NCI-H82 treated with DMSO at 0.1 percent for 48 hours (cell line): ENCODE data around the gene CEPT1.
"Not testable (repeated sequence)": the region's sequence is repeated elsewhere in the genome, so short reads cannot be mapped to it uniquely, and the experiment has no call there.

Experiments used
- DNase-seq: peaks from one replicate; lab custom pipeline; 2025; ENCODE audit not compliant: unreplicated experiment; lab: John Stamatoyannopoulos, UW

The CEPT1 gene

DNA sequence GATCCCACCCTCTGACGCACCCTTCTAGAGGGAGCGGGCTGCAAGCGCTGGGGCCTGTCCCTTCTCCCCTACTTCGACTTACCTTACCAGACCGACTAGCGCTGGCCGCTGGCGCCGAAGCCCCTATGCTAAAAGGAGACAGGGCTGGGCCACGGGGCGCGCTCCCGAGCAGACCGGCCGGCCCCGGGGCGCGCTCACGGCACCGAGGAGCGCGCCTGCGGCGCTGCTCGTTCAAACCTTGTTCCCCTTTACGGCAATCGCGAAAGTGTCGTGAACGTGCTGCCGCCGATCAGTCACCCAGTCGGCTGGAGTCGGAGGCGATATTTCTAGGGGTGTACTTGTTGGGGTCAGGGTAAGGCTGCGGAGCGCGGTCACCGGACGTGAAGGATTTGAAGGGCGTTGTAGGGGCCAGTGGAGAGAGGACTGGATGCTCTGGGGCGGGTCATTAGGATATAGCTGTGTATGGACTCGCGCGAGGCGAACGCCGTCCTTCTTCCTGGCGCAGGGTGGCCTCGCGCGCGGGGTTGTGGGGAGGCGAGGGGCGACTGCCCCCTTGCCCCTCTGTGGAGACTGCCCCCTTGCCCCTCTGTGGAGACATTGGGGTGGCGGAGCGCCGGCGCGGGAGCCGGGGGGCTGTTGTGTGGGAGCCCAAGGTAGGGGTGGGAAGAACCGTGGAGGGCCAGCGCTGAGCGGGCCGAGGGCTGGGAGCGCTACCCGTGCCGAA, at the start of gene CEPT1, which contains the start of gene DRAM2:
TSS of gene CEPT1 (plus strand) at position 268 of the 724 bp plus-strand sequence. CDS start 7,492 bp downstream, outside the sequence.
TSS of gene DRAM2 (minus strand) at position 138 of the 724 bp plus-strand sequence. CDS start 8,539 bp downstream, outside the sequence.
- peak; percentile 74 for DNase-seq

GRCh38 chr1:111095421-111095820, 44.6 kb upstream of the CEPT1 start:
- DNase-seq = not testable (repeated sequence)

DNA sequence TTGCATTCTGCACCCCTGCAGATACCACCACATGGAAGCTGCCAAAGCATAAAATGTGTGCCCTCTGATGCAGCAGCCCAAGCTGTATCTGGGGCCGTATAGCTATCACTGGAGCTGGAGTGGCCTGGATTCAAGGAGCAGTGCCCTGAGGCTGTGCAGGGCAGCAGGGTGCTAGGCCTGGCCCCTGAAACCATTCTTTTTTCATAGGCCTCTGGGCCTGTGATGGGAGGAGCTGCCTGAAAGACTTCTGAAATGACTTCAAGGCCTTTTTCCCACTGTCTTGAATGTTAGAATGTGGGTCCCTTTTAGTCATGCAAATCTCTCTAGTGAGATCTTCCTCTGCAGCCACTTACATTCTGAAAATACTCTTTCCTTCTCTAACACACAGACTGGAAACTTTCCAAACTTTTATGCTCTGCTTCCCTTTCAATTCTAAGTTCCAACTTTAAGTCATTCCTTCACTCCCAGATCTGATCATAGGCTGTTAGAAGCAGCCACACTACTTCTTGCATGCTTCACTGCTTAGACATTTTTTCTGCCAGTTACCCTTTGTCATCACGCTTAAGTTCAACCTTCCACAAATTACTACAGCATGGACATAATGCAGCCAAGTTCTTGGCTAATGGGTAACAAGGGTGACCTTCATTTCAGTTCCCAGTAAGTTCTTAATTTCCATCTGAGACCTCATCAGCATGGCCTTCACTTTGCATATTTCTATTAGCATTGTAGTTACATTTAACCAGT, 42.5 kb upstream of the CEPT1 start:
- no peak for DNase-seq

GRCh38 chr1:111099289-111099688, 40.7 kb upstream of the CEPT1 start:
- DNase-seq = no peak

- DNase-seq = no peak
Measured at GRCh38 chr1:111101854-111102642, 38.0 kb upstream of the CEPT1 start.

GRCh38 chr1:111104981-111105380, 35.0 kb upstream of the CEPT1 start:
- DNase-seq = no peak

- no peak for DNase-seq
Measured at GRCh38 chr1:111110197-111110899, 29.7 kb upstream of the CEPT1 start.

DNA sequence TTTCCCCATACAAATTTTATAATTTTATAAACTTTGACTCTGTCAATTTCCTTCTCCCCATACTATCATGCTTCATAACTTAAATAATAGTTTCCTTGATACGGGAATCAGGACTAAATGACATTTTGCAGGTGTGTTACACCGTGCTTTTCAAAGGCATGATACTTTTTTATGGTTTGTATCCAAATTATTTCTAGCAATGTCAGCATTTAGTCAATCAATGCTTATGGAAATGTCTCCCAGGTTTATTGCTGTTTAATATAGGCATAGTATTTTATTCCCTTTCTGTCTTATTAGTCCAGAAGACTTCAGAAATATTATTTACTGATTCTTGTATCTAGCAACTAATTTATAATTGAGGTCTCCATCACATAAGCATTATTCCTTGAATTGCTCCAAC, 23.5 kb upstream of the CEPT1 start:
- no peak for DNase-seq

- DNase-seq = no peak
Measured at GRCh38 chr1:111126354-111126753, 13.7 kb upstream of the CEPT1 start.

GRCh38 chr1:111127923-111128643, 11.9 kb upstream of the CEPT1 start:
- DNase-seq = no peak

DNA sequence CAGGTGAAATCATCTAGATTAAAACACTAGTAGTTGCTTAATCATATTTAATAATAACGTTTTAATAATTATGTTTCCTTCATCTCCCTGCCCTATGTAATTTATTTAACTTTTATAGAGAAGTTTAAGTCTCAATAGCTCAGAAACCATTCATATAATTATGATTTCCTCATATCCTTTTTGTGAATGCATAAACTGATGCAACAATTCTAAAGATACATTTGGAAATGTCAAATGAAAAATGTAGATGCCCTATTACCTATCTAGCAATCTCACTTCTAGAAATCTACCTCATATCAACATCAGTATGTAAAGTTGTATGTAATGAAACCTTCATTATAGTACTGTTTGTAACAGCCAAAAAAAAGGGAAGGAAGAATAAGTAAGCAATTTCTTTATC, 10.6 kb upstream of the CEPT1 start:
- no peak for DNase-seq

DNA sequence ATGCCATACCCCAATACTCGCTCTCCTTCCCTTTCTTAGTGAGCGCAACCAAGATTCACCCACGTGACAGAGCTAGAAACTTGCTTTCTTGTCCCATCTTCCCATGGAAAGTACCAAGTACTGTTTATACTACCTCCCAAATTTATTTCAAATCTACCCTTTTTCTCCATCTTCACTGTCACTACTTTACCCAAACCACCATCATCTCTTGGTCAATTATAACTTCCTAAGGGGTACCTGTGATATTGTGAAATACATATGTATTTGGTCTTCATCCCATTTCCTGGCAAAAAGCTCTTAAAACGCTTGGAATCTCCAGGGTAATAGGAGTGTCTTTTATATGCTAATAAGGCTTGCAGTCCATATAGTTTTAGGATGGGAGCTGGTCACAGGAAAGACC, 8.3 kb upstream of the CEPT1 start:
- DNase-seq = no peak

DNA sequence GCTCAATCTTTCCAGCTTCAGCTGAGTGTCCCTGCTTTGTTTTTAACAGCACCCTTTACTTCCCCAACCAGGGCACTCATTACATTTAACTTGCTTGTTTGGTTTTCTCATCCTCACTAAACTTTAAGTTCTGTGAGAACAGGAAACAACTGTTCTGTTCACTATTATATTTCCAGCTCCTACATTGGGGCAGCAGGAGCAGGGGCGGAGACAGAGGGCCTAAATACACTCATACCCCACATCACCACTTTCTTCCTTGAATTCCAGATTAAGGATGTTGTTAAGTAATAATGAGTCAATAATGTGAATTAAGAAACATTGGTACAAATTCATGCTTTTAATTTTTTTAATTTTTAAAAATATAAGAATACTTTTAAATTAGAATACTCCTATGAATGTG, 6.2 kb upstream of the CEPT1 start:
- DNase-seq = no peak

GRCh38 chr1:111139324-111139955, 583 bp upstream of the CEPT1 start:
- DNase-seq = peak; percentile 36

DNA sequence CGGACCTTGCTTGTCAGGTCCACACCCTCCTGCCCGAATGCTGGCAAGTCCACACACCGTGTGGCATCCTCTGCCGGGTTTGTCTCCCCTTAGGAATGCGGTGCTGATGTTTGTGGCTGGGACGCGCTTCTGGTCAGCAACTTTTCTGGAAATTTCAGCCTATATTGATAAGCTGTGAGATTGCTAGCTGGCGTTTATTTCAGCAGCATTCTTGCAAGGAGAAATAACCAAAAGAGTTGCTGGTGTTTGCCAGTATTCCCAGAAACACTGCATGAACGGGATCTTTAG, 601 bp downstream of the CEPT1 start:
- no peak for DNase-seq

- no peak for DNase-seq
Measured at GRCh38 chr1:111141245-111142220, 1.5 kb downstream of the CEPT1 start.

- peak; percentile 31 for DNase-seq
Measured at GRCh38 chr1:111142356-111142975, 2.4 kb downstream of the CEPT1 start.

- no peak for DNase-seq
Measured at GRCh38 chr1:111145542-111145941, 5.5 kb downstream of the CEPT1 start.
